SK-N-SH (cell line): Measurements from ENCODE around the gene IFI16. TPM values are rescaled to one million over a fixed set of nuclear protein-coding genes. Genes with fewer than 3 reads are reported as not detected.

Experiments used
- CTCF ChIA-PET: fragments of 300-600, 350-600 bp; formaldehyde crosslinking; extraction: SDS; loops from one replicate; lab custom pipeline; 2021; lab: Yijun Ruan, JAX
- POLR2A ChIA-PET: fragments of 350-600 bp; sonication (Branson Sonifier 250); formaldehyde crosslinking; extraction: SDS; loops from one replicate; lab custom pipeline; 2020; ENCODE audit warnings: antibody characterized with exemption, inconsistent platforms; lab: Yijun Ruan, JAX
- DNase-seq: peaks from one replicate; pipeline ENCODE4 v3.0.0; 2012
- H2AFZ ChIP-seq: fragments of 200-600 bp; sonication (generic); 2 replicates; pipeline ENCODE4 v1.8.1; 2016; ENCODE audit warnings: antibody characterized with exemption, mild to moderate bottlenecking, low read depth
- H3F3A ChIP-seq: fragments of 200-600 bp; sonication (generic); replicated peaks from 2 replicates; pipeline ENCODE3; 2016; ENCODE audit warnings: antibody characterized with exemption, mild to moderate bottlenecking; ENCODE audit not compliant: insufficient read depth
- H3K27ac ChIP-seq, 2 experiments: fragments of 200-500 bp in 1 of 2; fragments of 200-600 bp in 1 of 2; sonication (Bioruptor generic) in 1 of 2; sonication (generic), shearing (Covaris generic) in 1 of 2; 2 replicates each; pipeline versions ENCODE4 v1.5.1 to v1.6.1; 2014 to 2016; ENCODE audit warnings: low read depth in 2 of 2, inconsistent platforms in 1 of 2, low read length in 1 of 2, mild to moderate bottlenecking in 1 of 2, mixed read lengths in 1 of 2
- H3K27me3 ChIP-seq: fragments of 200-600 bp; sonication (generic), shearing (Covaris generic); 2 replicates; pipeline ENCODE4 v1.6.1; 2016; ENCODE audit warnings: mixed run types; ENCODE audit not compliant: insufficient read depth
- H3K36me3 ChIP-seq, 2 experiments: fragments of 200-500 bp in 1 of 2; fragments of 200-600 bp in 1 of 2; sonication (Bioruptor generic) in 1 of 2; sonication (generic) in 1 of 2; replicated peaks in 1 of 2; 2 replicates each; pipeline versions ENCODE3 to v1.5.1; 2014 to 2016; ENCODE audit warnings: low read length in 1 of 2, mild to moderate bottlenecking in 1 of 2; ENCODE audit not compliant: insufficient read depth in 2 of 2, control insufficient read depth in 1 of 2
- H3K4me1 ChIP-seq, 2 experiments: fragments of 200-500 bp in 1 of 2; fragments of 200-600 bp in 1 of 2; sonication (Bioruptor generic) in 1 of 2; sonication (generic), shearing (Covaris generic) in 1 of 2; 2 replicates each; pipeline versions ENCODE4 v1.5.1 to v1.6.1; 2014 to 2016; ENCODE audit warnings: low read depth in 1 of 2, low read length in 1 of 2, mixed run types in 1 of 2; ENCODE audit not compliant: insufficient read depth in 2 of 2, control insufficient read depth in 1 of 2
- H3K4me2 ChIP-seq: fragments of 200-600 bp; sonication (generic), shearing (Covaris generic); 2 replicates; pipeline ENCODE4 v1.6.1; 2017; ENCODE audit warnings: mixed run types
- H3K4me3 ChIP-seq, 2 experiments: fragments of 200-500 bp in 1 of 2; fragments of 200-600 bp in 1 of 2; sonication (Bioruptor generic) in 1 of 2; sonication (generic), shearing (Covaris generic) in 1 of 2; 2 replicates each; pipeline versions ENCODE4 v1.5.1 to v1.8.1; 2014 to 2016; ENCODE audit warnings: low read depth in 2 of 2, inconsistent platforms in 1 of 2, low read length in 1 of 2, mild to moderate bottlenecking in 1 of 2, mixed read lengths in 1 of 2, moderate library complexity in 1 of 2
- H3K79me2 ChIP-seq: fragments of 200-600 bp; sonication (generic); 2 replicates; pipeline ENCODE4 v1.8.1; 2017; ENCODE audit warnings: mild to moderate bottlenecking; ENCODE audit not compliant: insufficient read depth
- H3K9ac ChIP-seq: fragments of 200-600 bp; sonication (generic); 2 replicates; pipeline ENCODE4 v1.6.1; 2017; ENCODE audit warnings: mixed run types
- H3K9me2 ChIP-seq: fragments of 200-600 bp; sonication (generic); 2 replicates; pipeline ENCODE4 v1.6.1; 2017; ENCODE audit warnings: mixed run types
- H3K9me3 ChIP-seq: fragments of 200-600 bp; sonication (generic); 2 replicates; pipeline ENCODE4 v1.6.1; 2017; ENCODE audit warnings: mixed run types, mild to moderate bottlenecking, moderate library complexity
- H4K20me1 ChIP-seq: fragments of 200-600 bp; sonication (generic); 2 replicates; pipeline ENCODE4 v1.6.1; 2017; ENCODE audit warnings: mild to moderate bottlenecking, mixed run types; ENCODE audit not compliant: insufficient read depth
- ELF1 ChIP-seq: IDR thresholded peaks from 2 replicates; pipeline ENCODE4 v1.4.0; 2012
- EP300 ChIP-seq, 2 experiments: IDR thresholded peaks; 2 replicates each; pipeline versions ENCODE4 v1.4.0 to v1.6.1; 2012; ENCODE audit warnings: borderline replicate concordance in 1 of 2, low read depth in 1 of 2, low read length in 1 of 2
- FOSL2 ChIP-seq: IDR thresholded peaks from 2 replicates; pipeline ENCODE4 v1.4.0; 2012; ENCODE audit warnings: low read depth, mild to moderate bottlenecking, moderate library complexity, borderline replicate concordance
- GABPA ChIP-seq: IDR thresholded peaks from 2 replicates; pipeline ENCODE4 v1.4.0; 2012; ENCODE audit warnings: low read depth, mild to moderate bottlenecking
- JUND ChIP-seq: IDR thresholded peaks from 2 replicates; pipeline ENCODE4 v1.4.0; 2012
- MEF2A ChIP-seq: IDR thresholded peaks from 2 replicates; pipeline ENCODE4 v1.4.0; 2012; ENCODE audit warnings: low read depth, borderline replicate concordance
- MXI1 ChIP-seq: IDR thresholded peaks from 2 replicates; pipeline ENCODE4 v1.6.1; 2012; ENCODE audit warnings: mild to moderate bottlenecking, low read depth, low read length, improper control_type of control experiment
- NFIC ChIP-seq: IDR thresholded peaks from 2 replicates; pipeline ENCODE4 v1.4.0; 2012; ENCODE audit warnings: borderline replicate concordance
- NRF1 ChIP-seq: IDR thresholded peaks from 2 replicates; pipeline ENCODE4 v1.6.1; 2012; ENCODE audit warnings: low read depth, mild to moderate bottlenecking, low read length
- PBX3 ChIP-seq: IDR thresholded peaks from 2 replicates; pipeline ENCODE4; 2012
- POLR2AphosphoS5 ChIP-seq: IDR thresholded peaks from 2 replicates; pipeline ENCODE4 v1.6.1; 2012; ENCODE audit warnings: low read depth, low read length
- RFX5 ChIP-seq: IDR thresholded peaks from 2 replicates; pipeline ENCODE4 v1.6.1; 2012; ENCODE audit warnings: mild to moderate bottlenecking, improper control_type of control experiment, low read length
- RXRA ChIP-seq: IDR thresholded peaks from 2 replicates; pipeline ENCODE4 v1.4.0; 2012; ENCODE audit warnings: low read depth, mild to moderate bottlenecking, borderline replicate concordance
- SIN3A ChIP-seq: IDR thresholded peaks from 2 replicates; pipeline ENCODE4 v1.6.1; 2012; ENCODE audit warnings: low read depth, mild to moderate bottlenecking, low read length, moderate library complexity, borderline replicate concordance
- TCF12 ChIP-seq: IDR thresholded peaks from 2 replicates; pipeline ENCODE4 v1.4.0; 2012
- TEAD4 ChIP-seq: IDR thresholded peaks from 2 replicates; pipeline ENCODE4 v1.4.0; 2012; ENCODE audit warnings: mild to moderate bottlenecking, borderline replicate concordance; ENCODE audit not compliant: insufficient read depth
- USF1 ChIP-seq: IDR thresholded peaks from 2 replicates; pipeline ENCODE4 v1.4.0; 2012; ENCODE audit warnings: low read depth, borderline replicate concordance
- USF2 ChIP-seq: fragments of 150-350 bp; IDR thresholded peaks from 2 replicates; pipeline ENCODE4 v1.6.1; 2017; ENCODE audit warnings: antibody characterized with exemption, low read length, low read depth, borderline replicate concordance
- YY1 ChIP-seq: IDR thresholded peaks from 2 replicates; pipeline ENCODE4 v1.4.0; 2012; ENCODE audit warnings: low read depth, mild to moderate bottlenecking
- WGBS: methylation state at CpG from one replicate; pipeline ENCODE4 v1.1.6; 2017; ENCODE audit warnings: low lambda C conversion rate; 5-methylcytosine and 5-hydroxymethylcytosine counted together
- polyA plus RNA-seq, 3 experiments: library from polyadenylated mRNA; depleted of rRNA; stranded (reverse); fragments of >200 nt; gene quantifications; 2 replicates each; pipeline ENCODE4 v1.2.3, GENCODE V29; 2012
- TF ChIP-seq, protein P1 (sequence below): IDR thresholded peaks from 2 replicates; pipeline ENCODE4 v1.4.0; 2012; ENCODE audit warnings: low read depth
- TF ChIP-seq, protein P2 (sequence below): fragments of 200-600 bp; sonication (generic); IDR thresholded peaks from 2 replicates; pipeline ENCODE4 v1.6.1; 2017; ENCODE audit warnings: antibody characterized with exemption, mild to moderate bottlenecking, moderate library complexity

IFI16 gene
- polyA plus RNA-seq, 1 of the 3 experiments (the other 2 are of a cell fraction), result 56.1 TPM

DNA sequence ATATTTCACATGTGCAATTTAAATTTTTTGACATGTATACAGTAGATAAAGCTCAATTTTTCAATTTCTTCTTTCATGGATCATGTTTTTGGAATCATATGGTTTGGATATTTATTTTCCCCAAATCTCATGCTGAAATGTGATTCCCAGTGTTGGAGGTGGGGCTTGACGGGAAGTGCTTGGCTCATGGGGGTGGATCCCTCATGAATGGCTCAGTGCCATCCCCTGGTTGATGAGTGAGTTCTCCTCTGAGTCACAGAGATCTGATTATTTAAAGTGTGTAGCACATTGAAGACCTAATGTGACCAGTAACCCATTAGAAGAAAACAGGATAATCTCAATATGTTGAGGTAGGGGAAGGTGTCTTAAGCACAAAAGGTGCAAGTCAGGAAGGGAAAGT is 9.1 kb upstream of the IFI16 start:
- CTCF ChIA-PET, result interaction anchor here (0.6 to 1.4 kb wide), 2 partner anchors 20 to 474 kb away, joined by 3 to 4 read pairs; no protein-coding TSS in a partner anchor

DNA sequence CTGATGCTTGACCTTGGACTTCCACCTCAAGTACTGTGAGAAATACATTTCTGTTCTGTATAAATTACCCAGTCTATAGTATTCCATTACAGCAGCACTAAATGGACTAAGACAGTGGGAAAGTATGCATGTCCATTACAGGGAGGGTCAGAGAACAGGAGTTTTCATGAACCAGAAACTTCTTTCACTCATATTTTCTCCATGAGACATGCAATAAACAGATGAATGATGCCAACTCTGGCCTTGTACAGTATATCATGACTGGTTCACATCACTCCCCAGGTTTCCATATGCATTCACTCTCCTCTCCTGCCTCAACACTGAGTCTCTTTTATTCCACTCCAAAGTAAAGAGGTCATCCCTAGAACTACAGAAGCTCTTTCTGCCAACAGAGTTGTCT is 4.5 kb upstream of the IFI16 start:
- DNase-seq, result no peak

More for the DNA sequence above, 9.1 kb upstream of the IFI16 start:
- no peaks in the 10 kb centered on the region for H4K20me1 ChIP-seq
- peak overlapping the region; percentile 73; the same call in 1 of the 2 replicates for H3K9ac ChIP-seq
- no peak for TF ChIP-seq MEF2A
- no peak for TF ChIP-seq RFX5
- TF ChIP-seq, protein P1, sequence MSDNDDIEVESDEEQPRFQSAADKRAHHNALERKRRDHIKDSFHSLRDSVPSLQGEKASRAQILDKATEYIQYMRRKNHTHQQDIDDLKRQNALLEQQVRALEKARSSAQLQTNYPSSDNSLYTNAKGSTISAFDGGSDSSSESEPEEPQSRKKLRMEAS, result peak; percentile 46; the same call in 1 of the 2 replicates
- TF ChIP-seq POLR2AphosphoS5, result peak; percentile 49; the same call in 1 of the 2 replicates
- peak; percentile 81 for TF ChIP-seq NFIC
- TF ChIP-seq JUND, result peak; percentile 64
- TF ChIP-seq YY1, result no peak
- TF ChIP-seq ELF1, result no peak
- TF ChIP-seq TCF12, result peak; percentile 56
- peak; percentile 73; the same call in 1 of the 2 replicates for TF ChIP-seq FOSL2
- peak in 1 of 2 experiments; percentile 32; a peak in 1 of 4 replicates for TF ChIP-seq EP300 (IDR thresholded peaks at IDR 0.05; ENCODE audit: borderline replicate concordance in 1 of 2, low read depth in 1 of 2, low read length in 1 of 2)
- no peak for TF ChIP-seq NRF1
- peak overlapping the region; percentile 91 to 97 for H3K27ac ChIP-seq
- no peaks in the 10 kb centered on the region for H3K27me3 ChIP-seq
- H3F3A ChIP-seq, result peaks cover 11% of the 10 kb centered on the region
- H2AFZ ChIP-seq, result peak overlapping the region; percentile 96; the same call in 1 of the 2 replicates
- no peaks in the 10 kb centered on the region for H3K9me3 ChIP-seq
- 0% methylated on average over 1 of the region's 1 CpG for WGBS
- H3K79me2 ChIP-seq, result no peaks in the 10 kb centered on the region
- POLR2A ChIA-PET, result no interaction called here
- no peaks in the 10 kb centered on the region for H3K36me3 ChIP-seq
- H3K4me2 ChIP-seq, result peak overlapping the region; percentile 85
- H3K9me2 ChIP-seq, result no peaks in the 10 kb centered on the region
- DNase-seq, result no peak
- H3K4me1 ChIP-seq, result peaks cover 0 to 6% of the 10 kb centered on the region in 2 experiments; a peak in 3 of 4 replicates
- H3K4me3 ChIP-seq, result peak overlapping the region; percentile 55 to 71; a peak in 3 of 4 replicates

More for the DNA sequence above, 4.5 kb upstream of the IFI16 start:
- ChIA-PET CTCF (no interaction called here), POLR2A (no interaction called here)
- Histone ChIP-seq H3F3A (peaks cover 14% of the 10 kb centered on the region), H4K20me1 (no peaks in the 10 kb centered on the region), H3K9me3 (no peaks in the 10 kb centered on the region), H3K9me2 (no peaks in the 10 kb centered on the region), H2AFZ (no peak overlapping the region; the same call in 1 of the 2 replicates), H3K36me3 (no peaks in the 10 kb centered on the region), H3K4me3 (no peak overlapping the region), H3K79me2 (peaks cover under 1% of the 10 kb centered on the region), H3K27ac (peak overlapping the region; percentile 14 to 53; a peak in 3 of 4 replicates), H3K4me2 (no peak overlapping the region), H3K27me3 (no peaks in the 10 kb centered on the region), H3K9ac (no peak overlapping the region), H3K4me1 (peaks cover 0 to 13% of the 10 kb centered on the region in 2 experiments; a peak in 3 of 4 replicates)
- TF ChIP-seq TCF12 (no peak), TEAD4 (no peak), MEF2A (no peak), ELF1 (no peak), USF2 (no peak), RXRA (no peak), NFIC (no peak), FOSL2 (no peak), PBX3 (no peak), POLR2AphosphoS5 (no peak), MXI1 (no peak), GABPA (no peak), USF1 (no peak), SIN3A (no peak)
- TF ChIP-seq, protein P1, result no peak
- TF ChIP-seq, protein P2, sequence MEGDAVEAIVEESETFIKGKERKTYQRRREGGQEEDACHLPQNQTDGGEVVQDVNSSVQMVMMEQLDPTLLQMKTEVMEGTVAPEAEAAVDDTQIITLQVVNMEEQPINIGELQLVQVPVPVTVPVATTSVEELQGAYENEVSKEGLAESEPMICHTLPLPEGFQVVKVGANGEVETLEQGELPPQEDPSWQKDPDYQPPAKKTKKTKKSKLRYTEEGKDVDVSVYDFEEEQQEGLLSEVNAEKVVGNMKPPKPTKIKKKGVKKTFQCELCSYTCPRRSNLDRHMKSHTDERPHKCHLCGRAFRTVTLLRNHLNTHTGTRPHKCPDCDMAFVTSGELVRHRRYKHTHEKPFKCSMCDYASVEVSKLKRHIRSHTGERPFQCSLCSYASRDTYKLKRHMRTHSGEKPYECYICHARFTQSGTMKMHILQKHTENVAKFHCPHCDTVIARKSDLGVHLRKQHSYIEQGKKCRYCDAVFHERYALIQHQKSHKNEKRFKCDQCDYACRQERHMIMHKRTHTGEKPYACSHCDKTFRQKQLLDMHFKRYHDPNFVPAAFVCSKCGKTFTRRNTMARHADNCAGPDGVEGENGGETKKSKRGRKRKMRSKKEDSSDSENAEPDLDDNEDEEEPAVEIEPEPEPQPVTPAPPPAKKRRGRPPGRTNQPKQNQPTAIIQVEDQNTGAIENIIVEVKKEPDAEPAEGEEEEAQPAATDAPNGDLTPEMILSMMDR, result no peak
